ENCODE results near the gene BCAN.

GRCh38 chr1:156705321-156705917 is 63.5 kb downstream of the BCAN start, which contains the start of gene CRABP2:
- TF ChIP-seq CTCF (IDR thresholded peaks at IDR 0.05), result no peak
- TF ChIP-seq POLR2A (IDR thresholded peaks at IDR 0.05), result no peak
